B cell (primary cell): ENCODE measurements around the gene RBMS3. TPM values are rescaled to one million over a fixed set of nuclear protein-coding genes. Genes with fewer than 3 reads are reported as not detected.

Experiments
- ATAC-seq: fragments of 200-7000 bp; cut with Tn5 transposase; one replicate; pipeline ENCODE4 v1.10.0; 2021; ENCODE audit warnings: low read depth, mild to moderate bottlenecking, moderate number of reproducible peaks, moderate library complexity
- CTCF ChIA-PET: fragments of 350-600 bp; sonication (Branson Sonifier 250); formaldehyde crosslinking; loops from one replicate; lab custom pipeline; 2021; ENCODE audit warnings: antibody characterized with exemption, inconsistent platforms; lab: Charles Lee
- POLR2A ChIA-PET: fragments of 350-600 bp; sonication (Branson Sonifier 250); formaldehyde crosslinking; loops from one replicate; lab custom pipeline; 2021; ENCODE audit warnings: antibody characterized with exemption; lab: Charles Lee
- DNase-seq: peaks from one replicate; pipeline ENCODE4 v3.0.0; 2013
- H2AFZ ChIP-seq: 2 replicates; pipeline ENCODE4 v1.6.1; 2012; ENCODE audit warnings: mild to moderate bottlenecking, low read depth, low read length; ENCODE audit not compliant: insufficient read depth, poor library complexity, severe bottlenecking
- H3K27ac ChIP-seq, 2 donors: 1 replicate in 1 of 2; 2 replicates in 1 of 2; pipeline ENCODE4 v1.5.1; 2012 to 2013; ENCODE audit warnings: low read length in 2 of 2, mild to moderate bottlenecking in 2 of 2, moderate library complexity in 1 of 2
- H3K27me3 ChIP-seq, 4 experiments: fragments of 200-600 bp in 1 of 4; sonication (generic) in 1 of 4; replicated peaks in 1 of 4; 1 replicate in 2 of 4; 2 replicates in 2 of 4; pipeline versions ENCODE4 v1.6.1 to v1.7.0; 2013 to 2016; ENCODE audit warnings: low read length in 3 of 4, mild to moderate bottlenecking in 2 of 4, mixed read lengths in 1 of 4, moderate library complexity in 1 of 4; ENCODE audit not compliant: insufficient read depth in 4 of 4, control insufficient read depth in 3 of 4; ENCODE audit errors: control extremely low read depth in 1 of 4
- H3K36me3 ChIP-seq, 2 experiments: replicated peaks in 1 of 2; 1 replicate in 1 of 2; 2 replicates in 1 of 2; pipeline versions ENCODE4 v1.6.1 to v1.7.1; 2013; ENCODE audit warnings: low read length in 1 of 2; ENCODE audit not compliant: insufficient read depth in 2 of 2, control insufficient read depth in 1 of 2; ENCODE audit errors: control extremely low read depth in 1 of 2, extremely low read depth in 1 of 2
- H3K4me1 ChIP-seq, 2 donors: fragments of 200-600 bp in 1 of 2; sonication (generic) in 1 of 2; 1 replicate in 1 of 2; 2 replicates in 1 of 2; pipeline versions ENCODE4 v1.5.1 to v1.6.1; 2013 to 2017; ENCODE audit warnings: low read length in 2 of 2; ENCODE audit not compliant: control insufficient read depth in 2 of 2, insufficient read depth in 2 of 2
- H3K4me2 ChIP-seq: replicated peaks from 2 replicates; pipeline ENCODE3; 2012; ENCODE audit warnings: mild to moderate bottlenecking, low read depth, low read length; ENCODE audit not compliant: poor library complexity, severe bottlenecking
- H3K4me3 ChIP-seq, 5 experiments: fragments of 200-600 bp in 1 of 5; sonication (generic) in 1 of 5; 1 replicate in 3 of 5; 2 replicates in 2 of 5; pipeline versions ENCODE4 v1.5.1 to v1.7.0; 2011 to 2016; ENCODE audit warnings: low read length in 4 of 5, mild to moderate bottlenecking in 4 of 5, low read depth in 2 of 5, control low read depth in 1 of 5, moderate library complexity in 1 of 5; ENCODE audit not compliant: insufficient read depth in 1 of 5; ENCODE audit errors: control extremely low read depth in 1 of 5, extremely low read depth in 1 of 5
- H3K79me2 ChIP-seq: fragments of 200-600 bp; sonication (generic); one replicate; pipeline ENCODE4 v1.6.0; 2016; ENCODE audit warnings: low read length; ENCODE audit not compliant: control insufficient read depth, insufficient read depth
- H3K9ac ChIP-seq: fragments of 200-600 bp; sonication (generic); 2 replicates; pipeline ENCODE4 v1.6.1; 2017; ENCODE audit warnings: mild to moderate bottlenecking, low read length, moderate library complexity
- H3K9me3 ChIP-seq, 3 donors: one replicate each; pipeline versions ENCODE4 v1.6.1 to v1.7.1; 2013; ENCODE audit warnings: low read length in 2 of 3; ENCODE audit not compliant: control insufficient read depth in 2 of 3, insufficient read depth in 1 of 3; ENCODE audit errors: control extremely low read depth in 1 of 3
- H4K20me1 ChIP-seq: 2 replicates; pipeline ENCODE4 v1.6.0; 2012; ENCODE audit warnings: mild to moderate bottlenecking, low read length; ENCODE audit not compliant: insufficient read depth, control insufficient read depth, poor library complexity, severe bottlenecking
- H3K27ac Mint-ChIP-seq: one replicate; pipeline ENCODE4 v1.8.0; 2021; ENCODE audit warnings: mixed read lengths
- H3K27me3 Mint-ChIP-seq: one replicate; pipeline ENCODE4 v1.8.0; 2021; ENCODE audit warnings: mixed read lengths
- H3K4me1 Mint-ChIP-seq: one replicate; pipeline ENCODE4 v1.8.0; 2021; ENCODE audit warnings: mixed read lengths
- H3K4me3 Mint-ChIP-seq: one replicate; pipeline ENCODE4 v1.8.0; 2021; ENCODE audit warnings: mixed read lengths
- H3K9me3 Mint-ChIP-seq: one replicate; pipeline ENCODE4 v1.8.0; 2022; ENCODE audit warnings: mixed read lengths; ENCODE audit not compliant: insufficient read depth
- EZH2 ChIP-seq: IDR thresholded peaks from 2 replicates; pipeline ENCODE4 v1.6.1; 2012; ENCODE audit warnings: borderline replicate concordance, low read depth, mild to moderate bottlenecking, moderate library complexity, low read length; ENCODE audit not compliant: insufficient read depth, poor library complexity, severe bottlenecking
- WGBS: methylation state at CpG from one replicate; pipeline ENCODE4 v1.1.5; 2013; ENCODE audit warnings: missing lambda C conversion rate; ENCODE audit not compliant: insufficient coverage; 5-methylcytosine and 5-hydroxymethylcytosine counted together
- intact Hi-C: fragments of 100-400 bp; cut with micrococcal nuclease; formaldehyde crosslinking; loops from one replicate; pipeline ENCODE4 v1.10.0; 2022
- polyA plus RNA-seq: library from polyadenylated mRNA; depleted of rRNA; stranded (reverse); fragments of >200 nt; gene quantifications from 2 replicates; pipeline ENCODE4 v1.2.3, GENCODE V29; 2012
- total RNA-seq, 2 donors: library from RNA; stranded (reverse); fragments of 120-200 nt in 1 of 2; gene quantifications; 1 replicate in 1 of 2; 2 replicates in 1 of 2; pipeline versions ENCODE4 v1.2.3 to v1.2.4, GENCODE V29; 2013 to 2022
- TF ChIP-seq, protein P1 (sequence below): fragments of 200-600 bp; IDR thresholded peaks from one replicate; pipeline ENCODE4 v1.8.0; 2022; ENCODE audit warnings: antibody characterized with exemption, mild to moderate bottlenecking

The RBMS3 gene
- total and polyA plus RNA-seq, 2 donors (not counting 1 experiment from before 2014, with no cell fraction given) = not detected

- Histone ChIP-seq H2AFZ (no peak overlapping the region), H3K4me3 (no peak overlapping the region), H3K4me2 (no peak overlapping the region), H3K27ac (no peak overlapping the region), H3K4me1 (no peaks in the 10 kb centered on the region), H3K9me3 (no peaks in the 10 kb centered on the region), H3K27me3 (no peaks in the 10 kb centered on the region), H3K9ac (no peak overlapping the region), H3K36me3 (no peaks in the 10 kb centered on the region), H4K20me1 (no peaks in the 10 kb centered on the region), H3K79me2 (no peaks in the 10 kb centered on the region)
- WGBS = no CpG with 5 or more reads among the region's 5 CpGs
- intact Hi-C loops = no loop called here
- no peak overlapping the region for H3K27ac Mint-ChIP-seq
- H3K27me3 Mint-ChIP-seq = no peaks in the 10 kb centered on the region
- CTCF ChIA-PET = interaction anchor here (0.6 kb wide), 1 partner anchor 38 kb away, joined by 3 read pairs; no protein-coding TSS in a partner anchor
- POLR2A ChIA-PET = no interaction called here
- DNase-seq (no peak), ATAC-seq (no peak)
- TF ChIP-seq, protein P1, sequence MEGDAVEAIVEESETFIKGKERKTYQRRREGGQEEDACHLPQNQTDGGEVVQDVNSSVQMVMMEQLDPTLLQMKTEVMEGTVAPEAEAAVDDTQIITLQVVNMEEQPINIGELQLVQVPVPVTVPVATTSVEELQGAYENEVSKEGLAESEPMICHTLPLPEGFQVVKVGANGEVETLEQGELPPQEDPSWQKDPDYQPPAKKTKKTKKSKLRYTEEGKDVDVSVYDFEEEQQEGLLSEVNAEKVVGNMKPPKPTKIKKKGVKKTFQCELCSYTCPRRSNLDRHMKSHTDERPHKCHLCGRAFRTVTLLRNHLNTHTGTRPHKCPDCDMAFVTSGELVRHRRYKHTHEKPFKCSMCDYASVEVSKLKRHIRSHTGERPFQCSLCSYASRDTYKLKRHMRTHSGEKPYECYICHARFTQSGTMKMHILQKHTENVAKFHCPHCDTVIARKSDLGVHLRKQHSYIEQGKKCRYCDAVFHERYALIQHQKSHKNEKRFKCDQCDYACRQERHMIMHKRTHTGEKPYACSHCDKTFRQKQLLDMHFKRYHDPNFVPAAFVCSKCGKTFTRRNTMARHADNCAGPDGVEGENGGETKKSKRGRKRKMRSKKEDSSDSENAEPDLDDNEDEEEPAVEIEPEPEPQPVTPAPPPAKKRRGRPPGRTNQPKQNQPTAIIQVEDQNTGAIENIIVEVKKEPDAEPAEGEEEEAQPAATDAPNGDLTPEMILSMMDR = no peak
- no peak for TF ChIP-seq EZH2
- H3K4me1 Mint-ChIP-seq = no peaks in the 10 kb centered on the region
- H3K9me3 Mint-ChIP-seq = no peaks in the 10 kb centered on the region
- H3K4me3 Mint-ChIP-seq = no peak overlapping the region
These were observed 257.2 kb downstream of the RBMS3 start for GRCh38 chr3:29537889-29538609.

DNA sequence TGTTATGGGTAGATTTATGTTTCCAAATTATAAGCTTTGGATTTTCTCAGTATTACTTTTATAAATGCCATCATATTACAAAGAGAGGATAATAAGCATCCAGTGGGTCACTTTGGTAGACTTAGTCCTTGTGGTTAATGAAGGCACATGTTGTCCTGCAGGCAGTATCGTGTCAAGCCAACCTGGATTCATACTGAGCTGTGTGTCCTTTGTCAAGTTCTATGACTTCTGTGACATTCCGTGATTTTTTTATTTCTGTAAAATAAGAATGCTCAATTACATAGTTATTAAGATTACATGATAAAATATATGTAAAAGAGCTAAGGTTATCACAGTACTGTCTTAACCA is 257.7 kb downstream of the RBMS3 start:
- ChIA-PET CTCF (no interaction called here), POLR2A (no interaction called here)
- TF ChIP-seq EZH2 = no peak
- TF ChIP-seq, protein P1 = no peak
- no peaks in the 10 kb centered on the region for H3K79me2 ChIP-seq
- Mint-ChIP-seq H3K4me3 (no peak overlapping the region), H3K9me3 (no peaks in the 10 kb centered on the region), H3K4me1 (no peaks in the 10 kb centered on the region), H3K27ac (no peak overlapping the region), H3K27me3 (no peaks in the 10 kb centered on the region)
- WGBS = no CpG with 5 or more reads among the region's 2 CpGs
- H3K9me3 ChIP-seq = no peaks in the 10 kb centered on the region
- no peak overlapping the region for H2AFZ ChIP-seq
- H3K9ac ChIP-seq = no peak overlapping the region
- no peak overlapping the region for H3K4me2 ChIP-seq
- intact Hi-C loops = no loop called here
- DNase-seq = no peak
- no peak overlapping the region for H3K27ac ChIP-seq
- no peaks in the 10 kb centered on the region for H3K27me3 ChIP-seq
- H3K4me1 ChIP-seq = no peaks in the 10 kb centered on the region
- H3K4me3 ChIP-seq = no peak overlapping the region
- no peaks in the 10 kb centered on the region for H3K36me3 ChIP-seq
- no peaks in the 10 kb centered on the region for H4K20me1 ChIP-seq
- ATAC-seq = no peak
